Fibroblast of pulmonary artery (primary cell): ENCODE results near the gene CAPN5.

Experiments
- DNase-seq: peaks from one replicate; pipeline ENCODE4 v3.0.0-alpha.2; 2010; ENCODE audit warnings: low read depth
- H3K4me3 ChIP-seq: replicated peaks from 2 replicates; pipeline ENCODE4 v1.5.1; 2011; ENCODE audit warnings: low read depth, mild to moderate bottlenecking, control low read depth, low read length, moderate library complexity
- TF ChIP-seq, protein P1 (sequence below): IDR thresholded peaks from 2 replicates; pipeline ENCODE4 v1.5.1; 2011; ENCODE audit warnings: mild to moderate bottlenecking, control low read depth, low read length, inconsistent platforms; ENCODE audit errors: missing control alignments

The CAPN5 gene

DNA sequence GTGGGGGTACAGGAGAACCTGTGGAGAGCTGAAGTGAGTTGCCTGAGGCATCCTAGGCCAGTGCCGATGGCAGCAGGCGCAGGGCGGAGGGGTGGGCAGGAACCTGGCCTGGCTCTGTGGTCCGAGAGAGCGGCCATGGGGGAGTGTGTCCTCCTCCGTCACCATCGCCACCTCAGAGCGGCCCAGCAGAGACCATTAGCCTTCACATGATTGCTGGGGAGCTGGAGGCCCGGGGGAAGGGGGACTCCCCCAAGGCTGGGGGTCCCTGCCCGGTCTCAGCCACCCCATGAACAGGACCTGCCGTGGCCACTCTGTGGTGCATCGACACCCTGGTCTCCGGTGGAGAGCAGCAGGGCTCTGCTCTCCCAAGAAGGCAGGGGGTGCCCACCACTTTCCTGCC, 40.0 kb downstream of the CAPN5 start:
- TF ChIP-seq, protein P1, sequence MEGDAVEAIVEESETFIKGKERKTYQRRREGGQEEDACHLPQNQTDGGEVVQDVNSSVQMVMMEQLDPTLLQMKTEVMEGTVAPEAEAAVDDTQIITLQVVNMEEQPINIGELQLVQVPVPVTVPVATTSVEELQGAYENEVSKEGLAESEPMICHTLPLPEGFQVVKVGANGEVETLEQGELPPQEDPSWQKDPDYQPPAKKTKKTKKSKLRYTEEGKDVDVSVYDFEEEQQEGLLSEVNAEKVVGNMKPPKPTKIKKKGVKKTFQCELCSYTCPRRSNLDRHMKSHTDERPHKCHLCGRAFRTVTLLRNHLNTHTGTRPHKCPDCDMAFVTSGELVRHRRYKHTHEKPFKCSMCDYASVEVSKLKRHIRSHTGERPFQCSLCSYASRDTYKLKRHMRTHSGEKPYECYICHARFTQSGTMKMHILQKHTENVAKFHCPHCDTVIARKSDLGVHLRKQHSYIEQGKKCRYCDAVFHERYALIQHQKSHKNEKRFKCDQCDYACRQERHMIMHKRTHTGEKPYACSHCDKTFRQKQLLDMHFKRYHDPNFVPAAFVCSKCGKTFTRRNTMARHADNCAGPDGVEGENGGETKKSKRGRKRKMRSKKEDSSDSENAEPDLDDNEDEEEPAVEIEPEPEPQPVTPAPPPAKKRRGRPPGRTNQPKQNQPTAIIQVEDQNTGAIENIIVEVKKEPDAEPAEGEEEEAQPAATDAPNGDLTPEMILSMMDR: no peak
- no peak for DNase-seq
- no peak overlapping the region for H3K4me3 ChIP-seq

GRCh38 chr11:77107950-77108349, 41.2 kb downstream of the CAPN5 start:
- peak; percentile 91 for DNase-seq
- TF ChIP-seq, protein P1: no peak

DNA sequence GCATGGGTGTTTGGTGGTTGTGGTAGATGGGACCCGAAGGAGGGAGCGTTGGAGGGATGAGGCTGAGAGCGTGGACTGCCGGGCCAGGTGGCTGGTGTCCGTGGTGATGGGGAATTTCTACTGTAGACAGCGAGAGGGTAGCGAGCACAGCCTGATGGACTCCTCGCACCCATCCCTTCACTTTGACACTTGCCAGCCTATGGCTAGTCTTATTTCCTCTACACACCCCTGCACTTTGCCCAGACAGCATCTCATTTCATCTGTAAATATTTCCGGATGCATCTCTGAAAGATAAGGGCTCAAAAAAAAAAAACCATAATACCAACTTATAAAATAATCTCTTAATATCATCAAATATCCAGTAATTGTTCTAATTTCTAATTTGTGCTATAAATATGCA, 41.7 kb downstream of the CAPN5 start:
- DNase-seq: no peak
- no peak overlapping the region for H3K4me3 ChIP-seq

More at GRCh38 chr11:77107950-77108349, 41.2 kb downstream of the CAPN5 start:
- no peak overlapping the region for H3K4me3 ChIP-seq

DNA sequence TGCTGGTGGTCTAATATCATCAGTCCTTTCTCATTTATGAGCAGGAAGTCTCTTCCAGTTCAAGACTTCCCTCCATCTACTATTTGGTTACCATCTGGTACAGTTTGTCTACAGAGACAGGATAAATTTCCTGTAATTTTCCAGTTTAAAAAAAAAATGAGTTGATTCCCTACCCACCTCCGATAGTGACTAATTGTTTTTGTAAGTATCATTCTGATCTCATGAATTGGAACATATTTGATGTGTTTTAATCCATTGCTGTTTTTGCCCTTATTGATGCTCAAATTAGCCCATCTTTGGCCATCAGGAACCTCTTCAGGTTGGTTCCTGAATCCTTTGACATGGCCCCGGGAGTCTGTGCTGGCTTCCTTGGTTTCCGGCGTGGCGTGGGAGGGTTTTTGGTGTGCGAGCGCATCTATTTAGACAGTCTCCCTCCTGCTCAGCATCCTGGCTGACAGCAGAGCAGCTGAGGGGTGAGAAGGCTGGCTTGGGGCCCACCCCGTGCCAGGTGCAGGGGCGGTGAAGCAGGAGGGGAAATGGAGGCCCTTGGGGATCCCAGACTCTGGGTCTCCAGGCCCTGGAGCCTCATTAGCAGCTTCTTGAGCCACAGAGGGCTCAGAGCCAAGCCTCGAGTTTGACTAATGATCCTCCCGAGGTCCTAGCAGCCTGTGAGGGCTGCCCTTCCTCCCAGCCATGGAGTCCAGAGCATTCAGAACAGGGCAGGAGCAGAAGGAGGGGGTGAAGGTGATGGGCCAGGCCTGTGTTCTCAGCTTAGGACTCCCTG, 42.7 kb downstream of the CAPN5 start:
- no peak overlapping the region for H3K4me3 ChIP-seq
- peak; percentile 46 for DNase-seq
- TF ChIP-seq, protein P1: no peak

More for the DNA sequence above, 41.7 kb downstream of the CAPN5 start:
- TF ChIP-seq, protein P1: no peak

GRCh38 chr11:77110836-77111235, 44.1 kb downstream of the CAPN5 start:
- no peak for DNase-seq
- TF ChIP-seq, protein P1: no peak
- no peak overlapping the region for H3K4me3 ChIP-seq

DNA sequence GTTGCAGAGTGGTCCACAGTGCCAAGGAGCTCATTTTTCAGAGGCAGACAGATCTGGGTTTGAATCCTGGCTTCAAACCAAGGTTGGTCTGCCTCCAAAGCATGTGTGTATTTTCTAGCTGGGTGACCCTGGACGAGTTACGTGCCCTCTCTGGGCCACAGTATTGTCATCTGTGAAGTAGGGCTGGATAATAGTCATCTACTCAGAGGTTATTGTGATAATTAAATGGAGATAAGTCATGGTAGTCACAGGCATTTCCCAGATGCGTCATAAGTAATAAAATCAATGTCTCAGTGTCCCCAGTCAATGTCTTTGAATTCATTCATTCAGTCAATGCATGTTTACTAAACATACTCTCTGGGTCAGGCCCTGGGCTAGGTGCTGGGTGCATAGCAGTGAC, 44.5 kb downstream of the CAPN5 start:
- H3K4me3 ChIP-seq: no peak overlapping the region
- TF ChIP-seq, protein P1: no peak
- DNase-seq: no peak

- H3K4me3 ChIP-seq: no peak overlapping the region
- TF ChIP-seq, protein P1: no peak
- no peak for DNase-seq
Measured at GRCh38 chr11:77111946-77112345, 45.2 kb downstream of the CAPN5 start.
